DND-41 (cell line): ENCODE data around the gene CDH16.

Source experiments
- EZH2 ChIP-seq: IDR thresholded peaks from 3 replicates; pipeline ENCODE4 v1.6.1; 2012; ENCODE audit warnings: borderline replicate concordance, low read depth, mild to moderate bottlenecking, moderate library complexity, low read length, inconsistent platforms; ENCODE audit not compliant: severe bottlenecking
- TF ChIP-seq, protein P1 (sequence below): IDR thresholded peaks from 2 replicates; pipeline ENCODE4 v1.5.1; 2012; ENCODE audit warnings: borderline replicate concordance, low read length, moderate library complexity, mild to moderate bottlenecking; ENCODE audit not compliant: poor library complexity, severe bottlenecking; ENCODE audit errors: extremely low read depth

DNA sequence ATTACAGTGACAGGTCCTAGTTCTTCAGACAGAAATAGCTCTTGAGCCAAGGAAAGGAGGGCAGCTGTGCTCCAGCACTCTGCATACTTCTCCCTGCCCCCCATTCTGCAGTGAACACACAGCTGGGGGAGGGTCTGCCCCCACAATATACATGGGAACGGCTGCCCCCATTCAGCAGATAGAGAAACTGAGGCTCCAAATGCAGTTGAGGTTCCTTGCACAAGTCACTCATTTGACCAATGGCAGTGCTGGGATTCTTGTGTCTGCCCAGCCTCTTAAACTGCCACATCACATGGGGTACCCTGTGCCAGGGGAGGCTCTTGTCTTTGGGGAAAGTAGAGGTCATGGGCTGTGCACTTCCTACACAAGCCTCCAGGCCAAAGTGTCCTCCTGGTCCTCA, 49.3 kb downstream of the CDH16 start:
- TF ChIP-seq, protein P1, sequence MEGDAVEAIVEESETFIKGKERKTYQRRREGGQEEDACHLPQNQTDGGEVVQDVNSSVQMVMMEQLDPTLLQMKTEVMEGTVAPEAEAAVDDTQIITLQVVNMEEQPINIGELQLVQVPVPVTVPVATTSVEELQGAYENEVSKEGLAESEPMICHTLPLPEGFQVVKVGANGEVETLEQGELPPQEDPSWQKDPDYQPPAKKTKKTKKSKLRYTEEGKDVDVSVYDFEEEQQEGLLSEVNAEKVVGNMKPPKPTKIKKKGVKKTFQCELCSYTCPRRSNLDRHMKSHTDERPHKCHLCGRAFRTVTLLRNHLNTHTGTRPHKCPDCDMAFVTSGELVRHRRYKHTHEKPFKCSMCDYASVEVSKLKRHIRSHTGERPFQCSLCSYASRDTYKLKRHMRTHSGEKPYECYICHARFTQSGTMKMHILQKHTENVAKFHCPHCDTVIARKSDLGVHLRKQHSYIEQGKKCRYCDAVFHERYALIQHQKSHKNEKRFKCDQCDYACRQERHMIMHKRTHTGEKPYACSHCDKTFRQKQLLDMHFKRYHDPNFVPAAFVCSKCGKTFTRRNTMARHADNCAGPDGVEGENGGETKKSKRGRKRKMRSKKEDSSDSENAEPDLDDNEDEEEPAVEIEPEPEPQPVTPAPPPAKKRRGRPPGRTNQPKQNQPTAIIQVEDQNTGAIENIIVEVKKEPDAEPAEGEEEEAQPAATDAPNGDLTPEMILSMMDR = no peak
- no peak for TF ChIP-seq EZH2
